Subcutaneous adipose tissue (tissue), 4 donors: ENCODE results near the gene XCL2. TPM values are rescaled to one million over a fixed set of nuclear protein-coding genes. Genes with fewer than 3 reads are reported as not detected.

ENCODE experiments used
- total RNA-seq, 4 donors: library from RNA; depleted of rRNA; stranded (reverse); fragments of >200 nt; gene quantifications; one replicate each; pipeline ENCODE4 v1.1.0, GENCODE V29; 2016
- TF ChIP-seq, protein P1 (sequence below): fragments of 450-650 bp; IDR thresholded peaks from one replicate; pipeline ENCODE4 v1.5.1; 2016; ENCODE audit warnings: low read depth, mild to moderate bottlenecking, control low read depth, antibody characterized with exemption, moderate library complexity

XCL2 gene
- total RNA-seq, 4 donors from 2014 or later = 4.1 TPM; not detected in 3

DNA sequence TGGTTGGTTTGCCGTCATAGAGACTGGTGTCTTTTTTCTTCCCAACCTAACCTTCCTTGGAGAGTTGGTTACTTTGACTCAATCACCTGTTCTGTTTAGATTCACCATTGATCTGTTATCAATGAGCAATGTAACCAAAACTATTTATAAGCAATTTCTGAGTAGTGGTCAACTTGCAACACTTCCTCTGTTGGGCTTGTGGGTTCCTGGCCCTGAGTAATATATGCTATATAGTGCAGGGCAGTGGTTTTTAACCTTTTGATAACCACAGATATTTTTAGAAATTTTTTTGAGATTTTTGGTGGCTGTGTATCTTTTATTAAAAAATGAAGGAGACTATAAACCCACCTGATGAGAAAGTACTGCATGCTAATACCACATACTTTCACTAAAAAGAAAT, 23.2 kb upstream of the XCL2 start:
- TF ChIP-seq, protein P1, sequence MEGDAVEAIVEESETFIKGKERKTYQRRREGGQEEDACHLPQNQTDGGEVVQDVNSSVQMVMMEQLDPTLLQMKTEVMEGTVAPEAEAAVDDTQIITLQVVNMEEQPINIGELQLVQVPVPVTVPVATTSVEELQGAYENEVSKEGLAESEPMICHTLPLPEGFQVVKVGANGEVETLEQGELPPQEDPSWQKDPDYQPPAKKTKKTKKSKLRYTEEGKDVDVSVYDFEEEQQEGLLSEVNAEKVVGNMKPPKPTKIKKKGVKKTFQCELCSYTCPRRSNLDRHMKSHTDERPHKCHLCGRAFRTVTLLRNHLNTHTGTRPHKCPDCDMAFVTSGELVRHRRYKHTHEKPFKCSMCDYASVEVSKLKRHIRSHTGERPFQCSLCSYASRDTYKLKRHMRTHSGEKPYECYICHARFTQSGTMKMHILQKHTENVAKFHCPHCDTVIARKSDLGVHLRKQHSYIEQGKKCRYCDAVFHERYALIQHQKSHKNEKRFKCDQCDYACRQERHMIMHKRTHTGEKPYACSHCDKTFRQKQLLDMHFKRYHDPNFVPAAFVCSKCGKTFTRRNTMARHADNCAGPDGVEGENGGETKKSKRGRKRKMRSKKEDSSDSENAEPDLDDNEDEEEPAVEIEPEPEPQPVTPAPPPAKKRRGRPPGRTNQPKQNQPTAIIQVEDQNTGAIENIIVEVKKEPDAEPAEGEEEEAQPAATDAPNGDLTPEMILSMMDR = no peak

DNA sequence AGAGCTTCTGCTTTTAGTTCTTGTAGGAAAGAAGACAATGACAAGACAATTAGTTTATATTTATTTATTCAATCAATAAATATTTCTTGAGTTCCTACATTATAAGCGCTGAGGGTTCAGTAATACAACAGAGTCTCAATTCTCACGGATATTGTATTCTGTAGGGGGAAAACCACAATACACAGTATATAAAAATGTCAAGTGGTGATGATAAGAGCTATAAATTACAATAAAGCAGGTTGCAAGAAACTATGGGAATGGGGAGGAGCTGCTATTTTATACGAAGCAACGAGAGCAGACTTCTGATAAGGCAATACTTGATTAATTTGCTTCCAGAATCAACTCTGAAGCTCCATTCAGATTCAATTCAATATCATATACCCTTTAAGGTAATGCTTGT, 22.0 kb upstream of the XCL2 start:
- TF ChIP-seq, protein P1 = no peak

DNA sequence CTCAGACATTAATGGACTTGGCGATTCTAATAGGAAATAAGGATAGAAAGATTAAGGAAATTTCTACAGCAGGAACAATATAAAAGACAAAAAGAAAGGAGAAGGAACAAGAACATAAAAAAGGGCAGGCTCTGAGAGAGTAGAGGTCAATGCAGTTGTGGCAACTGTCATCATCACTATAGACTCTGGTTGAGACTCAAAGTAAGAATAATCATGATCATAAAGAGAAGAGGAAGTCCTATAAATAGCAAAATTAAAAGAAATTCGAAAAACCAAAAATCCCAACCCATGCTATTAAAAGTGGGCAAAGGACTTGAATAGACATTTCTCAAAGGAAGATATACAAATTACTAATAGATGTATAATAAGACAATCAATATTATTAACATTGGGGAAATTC, 18.2 kb upstream of the XCL2 start:
- TF ChIP-seq, protein P1 = no peak

DNA sequence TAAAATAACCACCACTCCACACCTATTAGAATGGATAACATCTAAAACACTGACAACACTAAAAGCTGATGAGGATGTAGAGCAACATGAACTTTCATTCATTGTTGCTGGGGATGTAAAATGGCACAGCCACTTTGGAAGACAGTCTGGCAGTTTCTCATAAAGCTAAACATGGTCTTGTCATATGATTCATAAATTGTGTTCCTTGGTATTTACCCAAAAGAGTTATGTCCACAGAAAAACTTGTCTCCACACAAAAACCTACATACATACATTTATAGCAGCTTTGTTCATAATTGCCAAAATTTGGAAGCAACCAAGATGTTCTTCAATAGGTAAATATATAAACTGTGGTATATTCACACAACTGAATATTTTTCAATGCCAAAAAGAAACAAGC, 16.6 kb upstream of the XCL2 start:
- TF ChIP-seq, protein P1 = no peak

DNA sequence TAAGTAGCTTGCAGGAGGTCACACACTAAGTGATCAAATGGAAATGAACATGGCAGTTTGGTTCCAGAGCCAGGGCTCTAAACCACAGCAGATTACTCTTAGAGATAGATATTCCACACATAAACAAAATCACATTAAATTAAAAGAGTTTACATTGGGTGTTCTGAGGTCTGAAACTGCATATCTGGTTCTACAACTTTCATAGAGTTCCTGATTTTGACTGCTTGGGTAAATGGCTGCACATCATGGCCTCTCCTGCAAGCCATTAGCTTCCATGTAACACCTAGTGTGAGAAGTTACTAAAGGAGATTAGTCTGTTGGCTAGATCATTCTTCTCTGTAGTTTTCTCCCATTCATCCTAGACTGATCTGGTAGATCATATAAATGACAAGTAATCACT, 12.8 kb upstream of the XCL2 start:
- TF ChIP-seq, protein P1 = no peak

DNA sequence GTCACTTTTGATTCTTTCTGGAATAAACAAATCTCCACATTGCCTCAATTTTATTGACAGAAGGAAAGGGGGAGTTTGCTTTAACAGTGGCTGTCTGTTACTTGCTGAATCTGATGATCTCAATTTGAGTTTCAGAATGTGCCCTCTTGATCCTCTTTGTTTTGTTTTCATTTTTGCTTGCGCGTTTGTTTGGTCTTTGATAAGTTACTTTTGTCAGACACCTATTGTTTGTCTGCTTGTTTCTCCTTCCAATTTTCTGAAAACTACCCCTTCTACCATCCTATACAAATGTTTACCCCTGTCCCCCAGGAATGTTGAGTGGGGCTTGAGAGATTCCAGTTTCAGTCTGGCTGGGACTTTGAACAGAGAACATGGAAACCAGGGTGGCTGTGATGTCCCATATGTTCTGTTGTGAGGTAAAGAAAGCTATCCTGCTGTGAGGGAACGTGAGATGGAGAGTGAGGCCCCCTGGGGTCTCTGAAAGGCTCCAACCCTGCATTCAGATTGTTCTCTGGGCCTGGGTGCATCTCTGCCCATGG, 11.8 kb upstream of the XCL2 start:
- TF ChIP-seq, protein P1 = no peak

DNA sequence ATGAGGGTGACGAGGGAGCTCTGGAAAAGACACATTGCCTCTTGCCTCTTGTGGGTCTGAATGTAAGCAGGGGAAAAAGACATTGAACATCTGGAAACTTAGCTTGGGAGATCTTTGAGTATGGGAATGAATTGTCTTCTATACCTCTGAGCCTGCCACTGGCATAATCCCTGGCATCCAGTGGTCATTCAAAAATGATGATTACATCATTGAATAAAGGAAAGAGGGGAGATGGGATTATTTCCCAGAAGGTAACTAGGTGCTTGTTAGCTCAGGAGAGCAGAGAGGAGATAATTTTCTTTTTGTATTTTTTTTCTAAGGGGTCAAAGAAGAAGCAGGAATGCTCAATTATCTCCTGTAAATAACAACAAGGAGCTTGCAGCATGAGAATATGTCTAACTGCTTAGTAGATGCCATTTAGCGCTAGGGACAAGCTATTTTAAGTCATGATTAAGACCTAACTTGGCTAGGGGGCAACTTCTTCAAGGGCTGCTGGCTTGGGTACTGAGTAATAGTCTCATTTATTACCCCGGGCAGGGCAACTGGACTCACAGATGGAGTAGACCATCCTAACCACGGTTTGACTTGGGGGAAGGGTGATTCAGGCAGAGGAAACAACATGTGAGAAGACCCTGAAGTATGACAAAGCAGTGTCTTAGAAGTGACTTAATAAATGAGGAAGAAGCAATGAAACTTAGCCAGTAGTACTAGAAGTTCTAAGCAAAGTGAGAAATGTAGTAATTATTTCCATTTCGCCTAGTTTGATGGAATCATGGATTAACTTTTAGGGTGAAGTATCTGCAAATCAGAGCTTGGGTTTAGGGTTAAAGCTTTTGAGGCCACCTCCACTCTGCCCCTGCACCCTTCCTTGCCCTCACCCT, 11.0 kb upstream of the XCL2 start:
- TF ChIP-seq, protein P1 = no peak
